Astrocyte (in vitro differentiated cells and primary cell): ENCODE results near the gene MBNL1.

Experiments
- EZH2 ChIP-seq: IDR thresholded peaks from 2 replicates; pipeline ENCODE4 v1.6.1; 2012; ENCODE audit warnings: mild to moderate bottlenecking, low read length, inconsistent platforms; ENCODE audit not compliant: insufficient read depth
- TF ChIP-seq, protein P1 (sequence below): IDR thresholded peaks from 2 replicates; pipeline ENCODE4 v1.5.1; 2011; ENCODE audit warnings: low read depth, mild to moderate bottlenecking, inconsistent platforms, low read length, moderate library complexity; ENCODE audit not compliant: insufficient read depth

- TF ChIP-seq, protein P1, sequence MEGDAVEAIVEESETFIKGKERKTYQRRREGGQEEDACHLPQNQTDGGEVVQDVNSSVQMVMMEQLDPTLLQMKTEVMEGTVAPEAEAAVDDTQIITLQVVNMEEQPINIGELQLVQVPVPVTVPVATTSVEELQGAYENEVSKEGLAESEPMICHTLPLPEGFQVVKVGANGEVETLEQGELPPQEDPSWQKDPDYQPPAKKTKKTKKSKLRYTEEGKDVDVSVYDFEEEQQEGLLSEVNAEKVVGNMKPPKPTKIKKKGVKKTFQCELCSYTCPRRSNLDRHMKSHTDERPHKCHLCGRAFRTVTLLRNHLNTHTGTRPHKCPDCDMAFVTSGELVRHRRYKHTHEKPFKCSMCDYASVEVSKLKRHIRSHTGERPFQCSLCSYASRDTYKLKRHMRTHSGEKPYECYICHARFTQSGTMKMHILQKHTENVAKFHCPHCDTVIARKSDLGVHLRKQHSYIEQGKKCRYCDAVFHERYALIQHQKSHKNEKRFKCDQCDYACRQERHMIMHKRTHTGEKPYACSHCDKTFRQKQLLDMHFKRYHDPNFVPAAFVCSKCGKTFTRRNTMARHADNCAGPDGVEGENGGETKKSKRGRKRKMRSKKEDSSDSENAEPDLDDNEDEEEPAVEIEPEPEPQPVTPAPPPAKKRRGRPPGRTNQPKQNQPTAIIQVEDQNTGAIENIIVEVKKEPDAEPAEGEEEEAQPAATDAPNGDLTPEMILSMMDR, result no peak
- TF ChIP-seq EZH2, result no peak
Observed at GRCh38 chr3:152314677-152315353, 46.1 kb downstream of the MBNL1 start.
